ENCODE results near the gene PDE4A. TPM values are rescaled to one million over a fixed set of nuclear protein-coding genes. Genes with fewer than 3 reads are reported as not detected.
"Not testable (repeated sequence)": the region's sequence is repeated elsewhere in the genome, so short reads cannot be mapped to it uniquely, and the experiment has no call there.

Gene PDE4A
- total RNA-seq, 1 experiment from 2014 or later, result 0.42 TPM

DNA sequence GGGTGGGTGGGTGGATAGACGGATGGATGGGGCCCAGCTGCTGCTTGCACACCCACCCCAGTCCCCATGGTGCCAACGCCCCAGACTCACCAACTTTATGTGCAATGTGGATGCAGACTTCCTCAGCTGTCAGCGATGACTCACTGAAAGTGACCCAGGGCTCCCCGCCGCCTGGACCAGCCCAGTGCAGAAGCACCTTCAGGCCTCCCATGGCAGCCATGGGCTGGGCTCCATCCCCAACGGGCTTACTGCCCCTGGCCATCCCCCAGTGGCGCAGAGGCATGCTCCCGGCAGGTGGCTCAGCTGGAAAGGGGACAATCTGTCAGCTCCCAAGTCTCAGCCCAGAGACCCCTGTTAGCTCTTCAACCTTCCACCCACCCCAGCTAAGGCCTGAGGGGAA, 42.2 kb upstream of the PDE4A start:
- TF ChIP-seq, protein P1, sequence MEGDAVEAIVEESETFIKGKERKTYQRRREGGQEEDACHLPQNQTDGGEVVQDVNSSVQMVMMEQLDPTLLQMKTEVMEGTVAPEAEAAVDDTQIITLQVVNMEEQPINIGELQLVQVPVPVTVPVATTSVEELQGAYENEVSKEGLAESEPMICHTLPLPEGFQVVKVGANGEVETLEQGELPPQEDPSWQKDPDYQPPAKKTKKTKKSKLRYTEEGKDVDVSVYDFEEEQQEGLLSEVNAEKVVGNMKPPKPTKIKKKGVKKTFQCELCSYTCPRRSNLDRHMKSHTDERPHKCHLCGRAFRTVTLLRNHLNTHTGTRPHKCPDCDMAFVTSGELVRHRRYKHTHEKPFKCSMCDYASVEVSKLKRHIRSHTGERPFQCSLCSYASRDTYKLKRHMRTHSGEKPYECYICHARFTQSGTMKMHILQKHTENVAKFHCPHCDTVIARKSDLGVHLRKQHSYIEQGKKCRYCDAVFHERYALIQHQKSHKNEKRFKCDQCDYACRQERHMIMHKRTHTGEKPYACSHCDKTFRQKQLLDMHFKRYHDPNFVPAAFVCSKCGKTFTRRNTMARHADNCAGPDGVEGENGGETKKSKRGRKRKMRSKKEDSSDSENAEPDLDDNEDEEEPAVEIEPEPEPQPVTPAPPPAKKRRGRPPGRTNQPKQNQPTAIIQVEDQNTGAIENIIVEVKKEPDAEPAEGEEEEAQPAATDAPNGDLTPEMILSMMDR (IDR thresholded peaks at IDR 0.05; ENCODE audit: unreplicated experiment), result no peak
- Mint-ChIP-seq H3K27me3 (ENCODE audit: insufficient read depth, unreplicated experiment) (no peaks in the 10 kb centered on the region), H3K9me3 (ENCODE audit: unreplicated experiment) (no peaks in the 10 kb centered on the region), H3K4me3 (ENCODE audit: unreplicated experiment) (no peak overlapping the region), H3K4me1 (ENCODE audit: insufficient read depth, unreplicated experiment) (peaks cover 6% of the 10 kb centered on the region), H3K36me3 (ENCODE audit: insufficient read depth, unreplicated experiment) (peaks cover 36% of the 10 kb centered on the region), H3K27ac (ENCODE audit: low read depth, unreplicated experiment) (no peak overlapping the region)
- BruUV-seq (replicated peaks), result no TSS peak
- intact Hi-C loops (cut with micrococcal nuclease), result no loop called here
- ChIA-PET CTCF (interaction anchor here (0.6 kb wide), 2 partner anchors 41 to 194 kb away, joined by 3 to 6 read pairs; no protein-coding TSS in a partner anchor), POLR2A (no interaction called here)
- DNase-seq (ENCODE audit: unreplicated experiment), result no peak

DNA sequence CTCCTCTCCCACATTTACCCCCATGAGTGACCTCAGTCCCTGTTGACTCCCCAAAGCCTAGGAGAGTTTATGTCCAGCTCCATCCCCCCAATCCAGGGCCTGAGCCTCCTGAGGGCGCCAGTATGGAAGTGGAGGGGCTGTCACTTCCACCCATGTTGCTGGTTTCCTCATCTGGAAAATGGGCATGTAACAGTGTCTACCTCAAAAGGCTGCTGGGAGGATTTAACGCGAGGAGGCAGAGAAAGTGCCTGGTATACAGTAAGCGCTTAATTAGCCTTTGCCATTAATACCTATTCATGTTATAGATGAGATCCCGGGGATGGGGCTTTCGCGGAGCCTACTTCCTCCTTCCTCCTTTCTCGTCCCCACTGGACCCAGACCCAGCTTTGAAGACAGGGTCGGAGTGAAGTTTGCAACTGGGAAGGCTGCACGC, 40.4 kb upstream of the PDE4A start:
- Mint-ChIP-seq H3K4me1 (ENCODE audit: insufficient read depth, unreplicated experiment) (peaks cover 6% of the 10 kb centered on the region), H3K36me3 (ENCODE audit: insufficient read depth, unreplicated experiment) (peaks cover 24% of the 10 kb centered on the region), H3K27ac (ENCODE audit: low read depth, unreplicated experiment) (peak overlapping the region; percentile 80), H3K27me3 (ENCODE audit: insufficient read depth, unreplicated experiment) (no peaks in the 10 kb centered on the region), H3K9me3 (ENCODE audit: unreplicated experiment) (no peaks in the 10 kb centered on the region), H3K4me3 (ENCODE audit: unreplicated experiment) (peak overlapping the region; percentile 89)
- TF ChIP-seq, protein P1 (IDR thresholded peaks at IDR 0.05; ENCODE audit: unreplicated experiment), result no peak
- intact Hi-C loops (cut with micrococcal nuclease), result loop anchor here (2.0 to 5.0 kb wide), 2 partner anchors 48 to 111 kb away; partner anchors contain the start of gene RAVER1
- BruUV-seq (replicated peaks), result TSS peak; percentile 81
- POLR2A ChIA-PET, result interaction anchor here (0.7 to 2.5 kb wide), 19 partner anchors 9 to 1936 kb away, joined by 3 to 51 read pairs (median 4); partner anchors contain the start of genes CDC37, ICAM1, MRPL4 and RAVER1
- DNase-seq (ENCODE audit: unreplicated experiment), result no peak
- CTCF ChIA-PET, result interaction anchor here (0.6 to 1.9 kb wide), 11 partner anchors 9 to 121 kb away, joined by 3 to 8 read pairs (median 4); no protein-coding TSS in a partner anchor

DNA sequence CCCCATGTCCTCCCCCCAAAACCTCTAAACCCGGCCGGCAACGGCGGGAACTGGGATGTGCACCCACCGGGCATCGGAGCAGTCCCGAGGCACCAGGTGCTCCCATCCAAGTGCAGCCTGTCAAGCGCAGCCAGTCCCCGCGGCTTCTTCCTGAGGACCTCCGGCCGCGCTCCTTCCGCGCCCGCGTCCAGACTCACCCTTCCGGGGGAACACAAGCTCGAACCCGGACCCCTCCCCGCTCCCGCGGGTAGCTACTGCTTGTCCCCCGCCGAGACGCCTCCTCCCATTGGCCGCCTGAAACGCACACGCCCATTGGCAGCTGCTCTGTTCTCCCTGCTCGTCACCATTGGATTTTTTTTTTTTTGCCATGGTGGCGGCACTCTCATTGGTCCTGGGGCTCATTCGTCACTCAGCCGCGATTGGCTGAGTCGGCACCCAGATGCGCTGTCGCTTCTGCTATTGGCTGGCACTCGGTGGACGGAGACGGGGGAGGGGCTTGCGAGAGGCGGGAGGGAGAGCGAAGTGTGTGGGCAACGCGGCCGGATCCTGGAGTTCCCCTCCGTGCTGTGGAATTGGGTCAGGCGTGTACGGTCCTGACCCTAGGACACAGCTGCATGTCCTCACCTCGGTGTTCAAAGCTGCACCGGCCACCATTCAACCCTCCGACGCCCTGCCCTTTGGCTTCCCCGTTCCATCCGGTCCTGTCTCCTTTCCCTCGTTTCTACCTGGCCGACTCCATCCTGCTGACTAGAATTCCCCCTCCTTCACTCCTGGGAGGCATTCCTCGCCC, 39.8 kb upstream of the PDE4A start, which contains the start of gene TYK2:
Gene TYK2 (minus strand): TSS at position 260 of the 790 bp plus-strand sequence. CDS start 2,166 bp downstream, outside the sequence.
- Mint-ChIP-seq H3K9me3 (ENCODE audit: unreplicated experiment) (no peaks in the 10 kb centered on the region), H3K36me3 (ENCODE audit: insufficient read depth, unreplicated experiment) (peaks cover 21% of the 10 kb centered on the region), H3K27ac (ENCODE audit: low read depth, unreplicated experiment) (peak within 1 kb of the TSS; percentile 80), H3K4me1 (ENCODE audit: insufficient read depth, unreplicated experiment) (peaks cover 6% of the 10 kb centered on the region), H3K27me3 (ENCODE audit: insufficient read depth, unreplicated experiment) (no peaks in the 10 kb centered on the region), H3K4me3 (ENCODE audit: unreplicated experiment) (peak within 1 kb of the TSS; percentile 89)
- TF ChIP-seq, protein P1 (IDR thresholded peaks at IDR 0.05; ENCODE audit: unreplicated experiment), result no peak
- DNase-seq (ENCODE audit: unreplicated experiment), result peak; percentile 100
- POLR2A ChIA-PET, result interaction anchor here (0.7 to 2.5 kb wide), 22 partner anchors 8 to 1936 kb away, joined by 3 to 51 read pairs (median 4); partner anchors contain the start of genes CDC37, ICAM1, ICAM4 and MRPL4
- intact Hi-C loops (cut with micrococcal nuclease), result loop anchor here (2.0 to 5.0 kb wide), 2 partner anchors 48 to 112 kb away; partner anchors contain the start of gene RAVER1
- BruUV-seq (replicated peaks), result no TSS peak
- CTCF ChIA-PET, result interaction anchor here (0.6 to 2.5 kb wide), 11 partner anchors 8 to 121 kb away, joined by 3 to 9 read pairs (median 4); partner anchors contain the start of gene ICAM1

DNA sequence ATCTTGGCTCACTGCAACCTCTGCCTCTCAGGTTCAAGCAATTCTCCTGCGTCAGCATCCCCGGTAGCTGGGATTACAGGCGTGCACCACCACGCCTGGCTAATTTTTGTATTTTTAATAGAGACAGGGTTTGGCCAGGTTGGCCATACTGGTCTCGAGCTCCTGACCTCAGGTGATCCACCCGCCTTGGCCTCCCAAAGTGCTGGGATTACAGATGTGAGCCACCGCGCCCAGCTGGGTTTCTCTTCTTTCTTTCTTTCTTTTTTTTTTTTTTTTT, 37.2 kb upstream of the PDE4A start:
- H3K4me3 Mint-ChIP-seq (ENCODE audit: unreplicated experiment); DNase-seq (ENCODE audit: unreplicated experiment); H3K36me3 Mint-ChIP-seq (ENCODE audit: insufficient read depth, unreplicated experiment); H3K27me3 Mint-ChIP-seq (ENCODE audit: insufficient read depth, unreplicated experiment); BruUV-seq (replicated peaks); H3K9me3 Mint-ChIP-seq (ENCODE audit: unreplicated experiment); H3K4me1 Mint-ChIP-seq (ENCODE audit: insufficient read depth, unreplicated experiment); H3K27ac Mint-ChIP-seq (ENCODE audit: low read depth, unreplicated experiment): not testable (repeated sequence)
- CTCF ChIA-PET, result interaction anchor here (1.0 to 2.5 kb wide), 5 partner anchors 34 to 452 kb away, joined by 3 to 9 read pairs (median 4); no protein-coding TSS in a partner anchor
- POLR2A ChIA-PET, result interaction anchor here (2.8 kb wide), 1 partner anchor 123 kb away, joined by 11 read pairs; no protein-coding TSS in a partner anchor
- intact Hi-C loops (cut with micrococcal nuclease), result loop anchor here (5.0 kb wide), 1 partner anchor 51 kb away; the partner anchor contains the start of gene RAVER1
